Activated CD4-positive, alpha-beta T cell treated with anti-CD3 and anti-CD28 coated beads, Interleukin-2, amount 50 U/mL, for 16 hours (primary cell): Measurements from ENCODE around the gene IDH2.
"Not testable (repeated sequence)": the region's sequence is repeated elsewhere in the genome, so short reads cannot be mapped to it uniquely, and the experiment has no call there.

ENCODE experiments used
- DNase-seq: peaks from one replicate; pipeline ENCODE4 v3.0.0-alpha.2; 2020

Gene IDH2

GRCh38 chr15:90083419-90083818, 18.8 kb downstream of the IDH2 start:
- DNase-seq: no peak

DNA sequence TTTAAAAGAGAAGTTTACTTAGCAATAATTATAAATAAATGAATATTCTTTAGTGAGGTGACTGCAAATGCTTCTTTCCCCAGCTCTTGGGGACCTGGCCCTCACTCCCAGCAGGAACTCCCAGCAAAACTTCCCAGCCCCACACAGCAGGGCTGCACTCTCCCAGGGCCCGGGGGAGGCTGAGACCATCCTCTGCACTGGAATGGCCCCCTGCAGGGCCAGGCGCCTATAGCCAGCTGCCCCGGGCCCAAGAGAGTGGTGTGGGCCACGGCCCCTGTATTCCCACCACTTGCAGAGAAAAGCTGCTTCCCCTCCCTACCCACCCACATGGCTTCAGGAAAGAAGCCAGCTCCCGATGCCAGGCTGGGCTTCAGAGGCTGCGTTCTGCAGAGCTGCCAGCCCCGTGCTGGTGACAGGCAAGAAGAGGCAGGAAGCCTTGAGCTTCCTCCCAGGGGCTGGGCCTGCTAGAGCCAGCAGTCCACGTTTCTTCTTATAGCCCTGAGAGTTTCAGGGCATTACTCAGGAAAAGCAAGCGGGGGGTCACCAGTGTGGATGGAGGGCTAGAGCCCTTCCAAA, 20.0 kb downstream of the IDH2 start:
- no peak for DNase-seq

GRCh38 chr15:90080818-90081393, 21.4 kb downstream of the IDH2 start:
- no peak for DNase-seq

- no peak for DNase-seq
Observed at GRCh38 chr15:90080458-90080755, 21.9 kb downstream of the IDH2 start.

DNA sequence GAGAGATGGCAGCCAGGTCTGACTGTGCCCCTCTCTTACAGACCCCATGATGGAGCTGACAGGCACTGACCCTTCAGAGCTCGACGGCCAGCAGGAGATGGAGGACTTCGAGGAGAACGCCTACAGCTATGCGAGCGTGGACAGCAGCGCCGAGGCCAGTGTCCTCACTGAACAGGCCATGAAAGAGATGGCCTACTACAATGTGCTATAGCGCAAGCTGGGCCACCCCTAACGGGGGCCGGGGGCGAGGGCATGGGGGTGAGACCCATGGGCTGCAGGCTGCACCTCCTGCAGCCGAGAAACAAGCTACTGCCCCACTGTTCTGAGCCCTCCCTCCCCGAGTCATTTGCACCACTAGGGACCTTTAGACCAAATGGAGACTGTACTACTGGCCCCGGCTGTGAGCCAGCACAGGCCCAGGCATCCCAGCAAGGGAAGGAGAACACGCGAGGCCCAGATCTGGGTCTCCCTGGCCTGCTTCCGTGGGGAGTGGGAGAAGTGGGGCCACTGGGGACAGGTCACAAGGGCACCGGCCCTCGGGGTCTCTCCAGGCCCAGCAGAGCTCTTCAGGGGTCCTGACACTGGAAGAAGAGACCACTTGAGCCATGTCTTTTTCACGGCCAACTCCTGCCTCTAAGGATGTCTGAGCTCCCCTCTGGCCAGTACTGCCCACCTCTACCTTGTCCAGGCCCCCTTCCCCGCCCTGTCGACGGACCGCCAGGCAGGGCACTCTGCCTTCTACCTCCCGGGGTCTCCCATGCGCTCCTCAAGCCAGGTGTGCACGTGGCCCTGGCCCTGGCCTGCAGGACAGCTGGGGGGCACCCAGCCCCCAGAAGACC, 22.4 kb downstream of the IDH2 start:
- DNase-seq: no peak

DNA sequence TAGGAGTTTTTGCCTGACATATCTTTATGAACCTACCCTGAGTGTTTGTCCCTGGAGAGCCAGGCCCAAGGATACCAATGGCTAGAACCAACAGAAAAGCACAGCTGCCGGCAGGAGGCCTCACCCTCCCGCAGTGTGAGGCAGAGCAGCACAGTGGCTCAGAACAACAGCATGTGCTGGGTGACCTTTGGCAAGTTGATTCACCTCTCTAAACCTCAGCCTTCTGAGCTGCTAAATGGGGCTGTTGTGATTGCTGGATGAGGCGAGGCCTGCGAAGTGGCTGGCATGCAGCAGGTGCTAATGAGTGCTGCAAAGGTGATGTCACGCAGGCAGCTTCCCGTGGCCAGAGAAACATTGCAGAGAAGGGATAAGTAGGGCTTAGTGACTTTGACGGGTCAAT, 23.3 kb downstream of the IDH2 start:
- no peak for DNase-seq

GRCh38 chr15:90076716-90077115, 25.6 kb downstream of the IDH2 start:
- DNase-seq: no peak

DNA sequence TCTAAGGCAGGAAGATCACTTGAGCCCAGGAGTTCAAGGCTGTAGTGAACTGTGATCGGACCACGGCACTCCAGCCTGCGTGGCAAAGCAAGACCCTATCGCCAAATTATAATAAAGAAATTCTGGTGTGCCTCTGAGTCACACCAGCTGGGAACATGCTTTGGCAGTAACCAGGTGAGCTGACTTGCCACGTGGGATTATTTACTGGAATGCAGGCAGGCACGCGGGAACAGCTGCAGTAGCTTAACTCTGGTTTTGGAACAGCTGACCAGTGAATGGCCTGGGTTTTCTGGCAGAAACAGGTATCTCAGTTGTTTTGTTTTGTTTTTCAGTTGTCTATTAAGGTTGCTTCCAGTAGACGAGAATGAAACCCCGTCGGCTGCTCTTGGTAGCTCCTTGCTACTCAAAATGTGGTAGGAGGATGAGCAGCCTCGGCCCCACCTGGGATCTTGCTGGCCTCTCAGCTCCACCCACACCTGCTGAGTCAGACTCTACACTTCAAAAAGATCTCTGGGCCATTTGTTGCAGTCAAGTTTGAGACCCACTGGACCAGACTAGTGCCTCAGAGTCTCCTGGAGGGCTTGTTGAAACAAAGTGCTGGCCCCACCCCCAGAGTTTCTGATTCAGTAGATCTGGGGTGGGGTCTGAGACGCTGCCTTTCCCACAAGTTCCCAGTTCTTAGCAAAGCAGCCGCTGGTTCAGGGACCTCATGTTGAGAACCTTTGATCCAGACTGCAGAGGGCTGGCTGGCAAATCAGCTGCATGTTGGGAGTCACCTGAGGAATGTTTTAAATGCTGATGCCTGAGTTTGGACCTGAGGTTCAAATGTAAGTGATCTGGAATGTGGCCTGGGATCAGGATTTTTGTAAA, 26.6 kb downstream of the IDH2 start:
- DNase-seq: no peak

GRCh38 chr15:90074916-90075315, 27.4 kb downstream of the IDH2 start:
- no peak for DNase-seq

GRCh38 chr15:90074023-90074422, 28.2 kb downstream of the IDH2 start:
- no peak for DNase-seq

- DNase-seq: no peak
Observed at GRCh38 chr15:90072978-90073640, 29.2 kb downstream of the IDH2 start.

- peak; percentile 77 for DNase-seq
Observed at GRCh38 chr15:90071220-90071807, 31.0 kb downstream of the IDH2 start.

DNA sequence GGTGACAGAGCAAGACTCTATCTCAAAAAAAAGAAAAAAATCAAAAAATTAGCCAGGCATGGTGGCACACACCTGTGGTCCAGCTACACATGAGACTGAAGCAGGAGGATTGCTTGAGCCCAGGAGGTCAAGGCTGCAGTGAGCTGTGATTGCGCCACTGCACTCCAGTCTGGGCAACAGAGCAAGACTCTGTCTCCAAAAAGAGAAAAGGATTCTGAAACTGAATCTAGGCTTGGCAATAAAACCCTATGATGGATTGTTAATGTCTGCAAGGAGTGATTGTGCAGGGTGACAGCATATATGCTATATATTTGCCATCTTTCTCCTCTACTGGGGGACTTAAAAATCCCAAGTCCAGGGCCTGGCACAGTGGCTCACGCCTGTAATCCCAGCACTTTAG, 31.6 kb downstream of the IDH2 start:
- DNase-seq: not testable (repeated sequence)

DNA sequence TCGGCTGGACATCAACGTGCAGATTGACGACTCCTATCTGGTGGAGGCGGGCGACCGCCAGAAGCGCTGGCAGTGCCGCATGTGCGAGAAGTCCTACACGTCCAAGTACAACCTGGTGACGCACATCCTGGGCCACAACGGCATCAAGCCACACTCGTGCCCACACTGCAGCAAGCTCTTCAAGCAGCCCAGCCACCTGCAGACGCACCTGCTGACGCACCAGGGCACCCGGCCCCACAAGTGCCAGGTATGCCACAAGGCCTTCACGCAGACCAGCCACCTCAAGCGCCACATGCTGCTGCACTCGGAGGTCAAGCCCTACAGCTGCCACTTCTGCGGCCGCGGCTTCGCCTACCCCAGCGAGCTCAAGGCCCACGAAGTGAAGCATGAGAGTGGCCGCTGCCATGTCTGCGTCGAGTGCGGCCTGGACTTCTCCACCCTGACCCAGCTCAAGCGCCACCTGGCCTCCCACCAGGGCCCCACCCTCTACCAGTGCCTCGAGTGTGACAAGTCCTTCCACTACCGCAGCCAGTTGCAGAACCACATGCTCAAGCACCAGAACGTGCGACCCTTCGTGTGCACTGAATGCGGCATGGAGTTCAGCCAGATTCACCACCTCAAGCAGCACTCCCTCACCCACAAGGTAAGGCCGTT, 34.2 kb downstream of the IDH2 start:
- no peak for DNase-seq

GRCh38 chr15:90067181-90067952, 34.9 kb downstream of the IDH2 start:
- DNase-seq: no peak

- DNase-seq: no peak
Observed at GRCh38 chr15:90065682-90066049, 36.6 kb downstream of the IDH2 start.

DNA sequence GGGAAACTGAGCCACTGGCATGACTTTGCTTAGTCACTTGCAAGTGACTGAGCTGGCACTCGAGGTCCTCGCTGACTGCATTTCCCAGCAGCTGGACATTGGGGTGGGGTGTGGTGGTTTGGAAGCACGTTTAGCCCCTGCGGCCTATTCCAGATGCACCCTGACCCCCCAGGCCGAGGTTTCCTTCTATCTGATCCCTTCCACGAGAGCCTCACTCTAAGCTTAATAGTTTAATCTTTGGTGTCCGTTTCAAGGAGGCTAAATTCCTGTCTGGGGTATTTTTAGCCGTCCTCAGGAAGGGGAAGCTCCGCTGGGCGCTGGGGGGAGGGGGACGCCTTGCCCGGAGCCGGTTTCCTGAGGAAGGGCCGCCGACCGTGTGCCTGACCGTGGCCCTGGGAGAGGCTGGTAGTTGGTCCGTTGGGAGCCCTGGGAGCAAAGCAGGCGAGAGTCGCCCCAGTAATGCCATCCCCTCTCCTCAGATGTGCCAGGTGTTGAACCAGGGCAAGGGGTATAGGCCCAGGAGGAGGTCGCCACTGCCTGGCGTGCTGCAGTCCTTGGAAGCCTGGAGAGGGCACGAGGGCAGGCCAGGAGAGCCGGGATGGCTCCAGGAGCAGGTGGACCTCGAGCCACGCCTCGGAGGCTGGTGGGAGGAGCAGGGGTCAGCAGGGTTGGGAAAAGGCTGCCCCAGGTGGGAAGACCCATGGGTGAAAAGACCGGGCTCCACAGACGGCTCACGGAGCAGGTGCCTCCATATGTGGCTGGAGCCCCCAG, 37.2 kb downstream of the IDH2 start:
- DNase-seq: no peak

- DNase-seq: no peak
Observed at GRCh38 chr15:90063770-90064247, 38.5 kb downstream of the IDH2 start.

- no peak for DNase-seq
Observed at GRCh38 chr15:90062973-90063769, 39.1 kb downstream of the IDH2 start.
